SK-N-SH (cell line): ENCODE measurements around the gene ZNF827. TPM values are rescaled to one million over a fixed set of nuclear protein-coding genes. Genes with fewer than 3 reads are reported as not detected.

Experiments used
- CTCF ChIA-PET: fragments of 300-600, 350-600 bp; formaldehyde crosslinking; extraction: SDS; loops from one replicate; lab custom pipeline; 2021; lab: Yijun Ruan, JAX
- POLR2A ChIA-PET: fragments of 350-600 bp; sonication (Branson Sonifier 250); formaldehyde crosslinking; extraction: SDS; loops from one replicate; lab custom pipeline; 2020; ENCODE audit warnings: antibody characterized with exemption, inconsistent platforms; lab: Yijun Ruan, JAX
- DNase-seq: peaks from one replicate; pipeline ENCODE4 v3.0.0; 2012
- H2AFZ ChIP-seq: fragments of 200-600 bp; sonication (generic); 2 replicates; pipeline ENCODE4 v1.8.1; 2016; ENCODE audit warnings: antibody characterized with exemption, mild to moderate bottlenecking, low read depth
- H3F3A ChIP-seq: fragments of 200-600 bp; sonication (generic); replicated peaks from 2 replicates; pipeline ENCODE3; 2016; ENCODE audit warnings: antibody characterized with exemption, mild to moderate bottlenecking; ENCODE audit not compliant: insufficient read depth
- H3K27ac ChIP-seq, 2 experiments: fragments of 200-500 bp in 1 of 2; fragments of 200-600 bp in 1 of 2; sonication (Bioruptor generic) in 1 of 2; sonication (generic), shearing (Covaris generic) in 1 of 2; 2 replicates each; pipeline versions ENCODE4 v1.5.1 to v1.6.1; 2014 to 2016; ENCODE audit warnings: low read depth in 2 of 2, inconsistent platforms in 1 of 2, low read length in 1 of 2, mild to moderate bottlenecking in 1 of 2, mixed read lengths in 1 of 2
- H3K27me3 ChIP-seq: fragments of 200-600 bp; sonication (generic), shearing (Covaris generic); 2 replicates; pipeline ENCODE4 v1.6.1; 2016; ENCODE audit warnings: mixed run types; ENCODE audit not compliant: insufficient read depth
- H3K36me3 ChIP-seq, 2 experiments: fragments of 200-500 bp in 1 of 2; fragments of 200-600 bp in 1 of 2; sonication (Bioruptor generic) in 1 of 2; sonication (generic) in 1 of 2; replicated peaks in 1 of 2; 2 replicates each; pipeline versions ENCODE3 to v1.5.1; 2014 to 2016; ENCODE audit warnings: low read length in 1 of 2, mild to moderate bottlenecking in 1 of 2; ENCODE audit not compliant: insufficient read depth in 2 of 2, control insufficient read depth in 1 of 2
- H3K4me1 ChIP-seq, 2 experiments: fragments of 200-500 bp in 1 of 2; fragments of 200-600 bp in 1 of 2; sonication (Bioruptor generic) in 1 of 2; sonication (generic), shearing (Covaris generic) in 1 of 2; 2 replicates each; pipeline versions ENCODE4 v1.5.1 to v1.6.1; 2014 to 2016; ENCODE audit warnings: low read depth in 1 of 2, low read length in 1 of 2, mixed run types in 1 of 2; ENCODE audit not compliant: insufficient read depth in 2 of 2, control insufficient read depth in 1 of 2
- H3K4me2 ChIP-seq: fragments of 200-600 bp; sonication (generic), shearing (Covaris generic); 2 replicates; pipeline ENCODE4 v1.6.1; 2017; ENCODE audit warnings: mixed run types
- H3K4me3 ChIP-seq, 2 experiments: fragments of 200-500 bp in 1 of 2; fragments of 200-600 bp in 1 of 2; sonication (Bioruptor generic) in 1 of 2; sonication (generic), shearing (Covaris generic) in 1 of 2; 2 replicates each; pipeline versions ENCODE4 v1.5.1 to v1.8.1; 2014 to 2016; ENCODE audit warnings: low read depth in 2 of 2, inconsistent platforms in 1 of 2, low read length in 1 of 2, mild to moderate bottlenecking in 1 of 2, mixed read lengths in 1 of 2, moderate library complexity in 1 of 2
- H3K79me2 ChIP-seq: fragments of 200-600 bp; sonication (generic); 2 replicates; pipeline ENCODE4 v1.8.1; 2017; ENCODE audit warnings: mild to moderate bottlenecking; ENCODE audit not compliant: insufficient read depth
- H3K9ac ChIP-seq: fragments of 200-600 bp; sonication (generic); 2 replicates; pipeline ENCODE4 v1.6.1; 2017; ENCODE audit warnings: mixed run types
- H3K9me2 ChIP-seq: fragments of 200-600 bp; sonication (generic); 2 replicates; pipeline ENCODE4 v1.6.1; 2017; ENCODE audit warnings: mixed run types
- H3K9me3 ChIP-seq: fragments of 200-600 bp; sonication (generic); 2 replicates; pipeline ENCODE4 v1.6.1; 2017; ENCODE audit warnings: mixed run types, mild to moderate bottlenecking, moderate library complexity
- H4K20me1 ChIP-seq: fragments of 200-600 bp; sonication (generic); 2 replicates; pipeline ENCODE4 v1.6.1; 2017; ENCODE audit warnings: mild to moderate bottlenecking, mixed run types; ENCODE audit not compliant: insufficient read depth
- ELF1 ChIP-seq: IDR thresholded peaks from 2 replicates; pipeline ENCODE4 v1.4.0; 2012
- EZH2phosphoT487 ChIP-seq: fragments of 200-600 bp; sonication (generic); IDR thresholded peaks from 2 replicates; pipeline ENCODE4 v1.6.1; 2017; ENCODE audit warnings: low read depth, mixed run types, mild to moderate bottlenecking, antibody characterized with exemption, moderate library complexity, borderline replicate concordance
- FOXJ3 ChIP-seq: sonication (generic); formaldehyde crosslinking; IDR thresholded peaks from 2 replicates; pipeline ENCODE4 v1.5.1; 2020; ENCODE audit warnings: mild to moderate bottlenecking, missing genetic modification reagents
- NFIC ChIP-seq: IDR thresholded peaks from 2 replicates; pipeline ENCODE4 v1.4.0; 2012; ENCODE audit warnings: borderline replicate concordance
- RCOR1 ChIP-seq: fragments of 150-350 bp; IDR thresholded peaks from 2 replicates; pipeline ENCODE4 v1.6.1; 2017; ENCODE audit warnings: antibody characterized with exemption, low read length
- RFX5 ChIP-seq: IDR thresholded peaks from 2 replicates; pipeline ENCODE4 v1.6.1; 2012; ENCODE audit warnings: mild to moderate bottlenecking, improper control_type of control experiment, low read length
- RXRA ChIP-seq: IDR thresholded peaks from 2 replicates; pipeline ENCODE4 v1.4.0; 2012; ENCODE audit warnings: low read depth, mild to moderate bottlenecking, borderline replicate concordance
- SIN3A ChIP-seq: IDR thresholded peaks from 2 replicates; pipeline ENCODE4 v1.6.1; 2012; ENCODE audit warnings: low read depth, mild to moderate bottlenecking, low read length, moderate library complexity, borderline replicate concordance
- USF2 ChIP-seq: fragments of 150-350 bp; IDR thresholded peaks from 2 replicates; pipeline ENCODE4 v1.6.1; 2017; ENCODE audit warnings: antibody characterized with exemption, low read length, low read depth, borderline replicate concordance
- ZBTB33 ChIP-seq: IDR thresholded peaks from 2 replicates; pipeline ENCODE4 v1.4.0; 2012; ENCODE audit warnings: low read depth, borderline replicate concordance
- WGBS: methylation state at CpG from one replicate; pipeline ENCODE4 v1.1.6; 2017; ENCODE audit warnings: low lambda C conversion rate; 5-methylcytosine and 5-hydroxymethylcytosine counted together
- polyA plus RNA-seq, 3 experiments: library from polyadenylated mRNA; depleted of rRNA; stranded (reverse); fragments of >200 nt; gene quantifications; 2 replicates each; pipeline ENCODE4 v1.2.3, GENCODE V29; 2012
- TF ChIP-seq, protein P1 (sequence below): IDR thresholded peaks from 2 replicates; pipeline ENCODE4 v1.6.1; 2012; ENCODE audit warnings: mild to moderate bottlenecking, low read depth, low read length, moderate library complexity

ZNF827 gene
- polyA plus RNA-seq, 1 of the 3 experiments (the other 2 are of a cell fraction): 23.2 TPM

- no peak overlapping the region for H3K4me2 ChIP-seq
- no peak overlapping the region for H3K4me3 ChIP-seq
- H3K79me2 ChIP-seq: no peaks in the 10 kb centered on the region
- ChIA-PET CTCF (no interaction called here), POLR2A (no interaction called here)
- no peaks in the 10 kb centered on the region for H3K4me1 ChIP-seq
- H3K9me3 ChIP-seq: no peaks in the 10 kb centered on the region
- H3K27me3 ChIP-seq: no peaks in the 10 kb centered on the region
- no peak overlapping the region for H2AFZ ChIP-seq
- H3K9me2 ChIP-seq: no peaks in the 10 kb centered on the region
- H3F3A ChIP-seq: no peaks in the 10 kb centered on the region
- no peak overlapping the region for H3K27ac ChIP-seq
- no peak overlapping the region for H3K9ac ChIP-seq
- H4K20me1 ChIP-seq: no peaks in the 10 kb centered on the region
- 97% methylated on average over 18 of the region's 49 CpGs for WGBS
- DNase-seq: no peak
- TF ChIP-seq, protein P1, sequence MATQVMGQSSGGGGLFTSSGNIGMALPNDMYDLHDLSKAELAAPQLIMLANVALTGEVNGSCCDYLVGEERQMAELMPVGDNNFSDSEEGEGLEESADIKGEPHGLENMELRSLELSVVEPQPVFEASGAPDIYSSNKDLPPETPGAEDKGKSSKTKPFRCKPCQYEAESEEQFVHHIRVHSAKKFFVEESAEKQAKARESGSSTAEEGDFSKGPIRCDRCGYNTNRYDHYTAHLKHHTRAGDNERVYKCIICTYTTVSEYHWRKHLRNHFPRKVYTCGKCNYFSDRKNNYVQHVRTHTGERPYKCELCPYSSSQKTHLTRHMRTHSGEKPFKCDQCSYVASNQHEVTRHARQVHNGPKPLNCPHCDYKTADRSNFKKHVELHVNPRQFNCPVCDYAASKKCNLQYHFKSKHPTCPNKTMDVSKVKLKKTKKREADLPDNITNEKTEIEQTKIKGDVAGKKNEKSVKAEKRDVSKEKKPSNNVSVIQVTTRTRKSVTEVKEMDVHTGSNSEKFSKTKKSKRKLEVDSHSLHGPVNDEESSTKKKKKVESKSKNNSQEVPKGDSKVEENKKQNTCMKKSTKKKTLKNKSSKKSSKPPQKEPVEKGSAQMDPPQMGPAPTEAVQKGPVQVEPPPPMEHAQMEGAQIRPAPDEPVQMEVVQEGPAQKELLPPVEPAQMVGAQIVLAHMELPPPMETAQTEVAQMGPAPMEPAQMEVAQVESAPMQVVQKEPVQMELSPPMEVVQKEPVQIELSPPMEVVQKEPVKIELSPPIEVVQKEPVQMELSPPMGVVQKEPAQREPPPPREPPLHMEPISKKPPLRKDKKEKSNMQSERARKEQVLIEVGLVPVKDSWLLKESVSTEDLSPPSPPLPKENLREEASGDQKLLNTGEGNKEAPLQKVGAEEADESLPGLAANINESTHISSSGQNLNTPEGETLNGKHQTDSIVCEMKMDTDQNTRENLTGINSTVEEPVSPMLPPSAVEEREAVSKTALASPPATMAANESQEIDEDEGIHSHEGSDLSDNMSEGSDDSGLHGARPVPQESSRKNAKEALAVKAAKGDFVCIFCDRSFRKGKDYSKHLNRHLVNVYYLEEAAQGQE: no peak
- TF ChIP-seq RXRA (no peak), EZH2phosphoT487 (no peak), ELF1 (no peak), RFX5 (no peak), RCOR1 (no peak), ZBTB33 (no peak), FOXJ3 (CRISPR knock-in tag) (no peak), NFIC (no peak), SIN3A (no peak), USF2 (no peak)
- TF ChIP-seq, all 33 proteins: peak for 0
- H3K36me3 ChIP-seq: peaks cover 37 to 73% of the 10 kb centered on the region in 2 experiments
Measured at GRCh38 chr4:145760961-145761929, 177.4 kb downstream of the ZNF827 start.
